Right lobe of liver (tissue), 4 donors: ENCODE data around the gene KCNIP1.

Experiments used
- POLR2A ChIP-seq: fragments of 450-650 bp; IDR thresholded peaks from one replicate; pipeline ENCODE4 v1.6.1; 2017; ENCODE audit warnings: antibody characterized with exemption, mild to moderate bottlenecking
- TF ChIP-seq, protein P1 (sequence below), 4 donors: fragments of 200-600 bp in 3 of 4; fragments of 450-650 bp in 1 of 4; IDR thresholded peaks; one replicate each; pipeline versions ENCODE4 v1.5.1 to v1.8.0; 2016 to 2022; ENCODE audit warnings: antibody characterized with exemption in 4 of 4, mild to moderate bottlenecking in 2 of 4
- donor health status: DM: no; HTN: no; CAD: no.
- donor health status: DM: no; HTN: no; CAD: no.
- donor health status: DM: no; HTN: yes; CAD: no.

DNA sequence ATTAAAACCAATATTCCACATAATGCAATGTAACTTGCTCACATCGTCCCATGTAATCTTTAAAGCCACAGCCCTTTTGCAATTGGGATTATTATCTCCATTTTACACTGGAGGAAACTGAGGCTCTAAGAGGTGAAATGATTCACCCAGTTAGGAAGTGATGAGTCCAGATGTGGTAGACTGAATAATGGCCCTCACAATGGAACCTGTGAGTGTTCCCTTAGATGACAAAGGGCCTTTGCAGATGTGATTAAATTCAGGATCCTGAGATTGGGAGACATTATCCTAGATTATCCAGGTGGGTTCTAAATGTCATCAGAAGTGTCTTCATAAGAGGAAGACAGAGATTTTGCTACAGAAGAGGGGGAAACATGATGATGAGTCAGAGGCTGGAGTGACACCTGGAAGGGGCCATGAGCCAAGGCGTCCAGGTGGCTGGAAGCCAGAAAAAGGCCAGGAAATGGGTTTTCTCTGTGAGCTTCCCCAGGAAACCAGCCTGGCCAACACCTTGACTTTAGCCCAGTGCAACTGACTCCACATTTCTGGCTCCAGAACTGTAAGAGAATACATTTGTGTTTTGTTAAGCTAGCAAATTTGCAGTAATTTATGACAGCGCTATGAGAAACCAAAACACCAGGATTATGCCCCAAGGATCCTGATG, 139.1 kb downstream of the KCNIP1 start:
- TF ChIP-seq, protein P1, sequence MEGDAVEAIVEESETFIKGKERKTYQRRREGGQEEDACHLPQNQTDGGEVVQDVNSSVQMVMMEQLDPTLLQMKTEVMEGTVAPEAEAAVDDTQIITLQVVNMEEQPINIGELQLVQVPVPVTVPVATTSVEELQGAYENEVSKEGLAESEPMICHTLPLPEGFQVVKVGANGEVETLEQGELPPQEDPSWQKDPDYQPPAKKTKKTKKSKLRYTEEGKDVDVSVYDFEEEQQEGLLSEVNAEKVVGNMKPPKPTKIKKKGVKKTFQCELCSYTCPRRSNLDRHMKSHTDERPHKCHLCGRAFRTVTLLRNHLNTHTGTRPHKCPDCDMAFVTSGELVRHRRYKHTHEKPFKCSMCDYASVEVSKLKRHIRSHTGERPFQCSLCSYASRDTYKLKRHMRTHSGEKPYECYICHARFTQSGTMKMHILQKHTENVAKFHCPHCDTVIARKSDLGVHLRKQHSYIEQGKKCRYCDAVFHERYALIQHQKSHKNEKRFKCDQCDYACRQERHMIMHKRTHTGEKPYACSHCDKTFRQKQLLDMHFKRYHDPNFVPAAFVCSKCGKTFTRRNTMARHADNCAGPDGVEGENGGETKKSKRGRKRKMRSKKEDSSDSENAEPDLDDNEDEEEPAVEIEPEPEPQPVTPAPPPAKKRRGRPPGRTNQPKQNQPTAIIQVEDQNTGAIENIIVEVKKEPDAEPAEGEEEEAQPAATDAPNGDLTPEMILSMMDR (IDR thresholded peaks at IDR 0.05) = no peak
- TF ChIP-seq POLR2A = no peak
